ENCODE measurements around the gene ATOSB. TPM values are rescaled to one million over a fixed set of nuclear protein-coding genes. Genes with fewer than 3 reads are reported as not detected.
A peak's percentile ranks its signal among the peaks of the same experiment; 100 is the strongest.

ATOSB gene
- polyA plus RNA-seq, 1 donor (not counting 4 experiments of a cell fraction or from before 2014, with no cell fraction given) = 32.7 TPM

- no peak for FAIRE-seq
- peaks cover 12% of the 10 kb centered on the region for H3K4me1 ChIP-seq (ENCODE audit: control insufficient read depth, extremely low read depth, insufficient read depth, low read length)
- TF ChIP-seq EZH2 (IDR thresholded peaks at IDR 0.05; ENCODE audit: low read length) (no peak), CTCF (optimal IDR thresholded peaks at IDR 0.05 in 1 of 3, IDR thresholded peaks at IDR 0.05 in 1 of 3, conservative IDR thresholded peaks at IDR 0.05 in 1 of 3; ENCODE audit: extremely low read depth in 1 of 3, insufficient read depth in 2 of 3, low read length in 3 of 3) (no peak)
Measured at GRCh38 chr9:35079041-35079425, 36.6 kb downstream of the ATOSB start.

GRCh38 chr9:35078066-35078465, 37.6 kb downstream of the ATOSB start:
- TF ChIP-seq EZH2 (IDR thresholded peaks at IDR 0.05; ENCODE audit: low read length) (no peak), CTCF (optimal IDR thresholded peaks at IDR 0.05 in 1 of 3, IDR thresholded peaks at IDR 0.05 in 1 of 3, conservative IDR thresholded peaks at IDR 0.05 in 1 of 3; ENCODE audit: extremely low read depth in 1 of 3, insufficient read depth in 2 of 3, low read length in 3 of 3) (no peak)
- Histone ChIP-seq H4K20me1 (ENCODE audit: control insufficient read depth, extremely low read depth, insufficient read depth, low read length) (no peaks in the 10 kb centered on the region), H3K79me2 (ENCODE audit: control insufficient read depth, insufficient read depth, low read length) (peaks cover 16% of the 10 kb centered on the region), H3K9ac (ENCODE audit: control insufficient read depth, extremely low read depth, insufficient read depth, low read length) (no peak overlapping the region), H3K4me1 (ENCODE audit: control insufficient read depth, extremely low read depth, insufficient read depth, low read length) (peaks cover 14% of the 10 kb centered on the region), H3K9me3 (ENCODE audit: control insufficient read depth, low read depth, low read length) (no peaks in the 10 kb centered on the region), H3K27ac (ENCODE audit: control insufficient read depth, insufficient read depth, low read length) (no peak overlapping the region), H3K36me3 (ENCODE audit: control insufficient read depth in 2 of 2, extremely low read depth in 1 of 2, insufficient read depth in 2 of 2, low read length in 2 of 2) (peaks cover 3 to 4% of the 10 kb centered on the region in 2 experiments), H2AFZ (ENCODE audit: control insufficient read depth, low read length) (no peak overlapping the region), H3K9me1 (ENCODE audit: control insufficient read depth, extremely low read depth, insufficient read depth, low read length) (no peaks in the 10 kb centered on the region), H3K4me3 (ENCODE audit: control insufficient read depth in 2 of 3, extremely low read depth in 1 of 3, insufficient read depth in 2 of 3, low read depth in 1 of 3, low read length in 3 of 3) (peak overlapping the region in 1 of 3 experiments; percentile 93), H3K27me3 (ENCODE audit: control insufficient read depth, extremely low read depth, insufficient read depth, low read length) (no peaks in the 10 kb centered on the region), H3K4me2 (ENCODE audit: control insufficient read depth, extremely low read depth, insufficient read depth, low read depth, low read length) (peak overlapping the region; percentile 93)
- dilution Hi-C loops (cut with MboI; ENCODE audit: extremely low pct_ligation_motif_present, low sequenced_read_pairs) = no loop called here
- DNase-seq (ENCODE audit: low read depth, low spot score) (no peak), FAIRE-seq (no peak)

More at GRCh38 chr9:35079041-35079425, 36.6 kb downstream of the ATOSB start:
- no peaks in the 10 kb centered on the region for H3K9me1 ChIP-seq (ENCODE audit: control insufficient read depth, extremely low read depth, insufficient read depth, low read length)
- H3K36me3 ChIP-seq (ENCODE audit: control insufficient read depth in 2 of 2, extremely low read depth in 1 of 2, insufficient read depth in 2 of 2, low read length in 2 of 2) = peaks cover 0 to 4% of the 10 kb centered on the region in 2 experiments
- peak overlapping the region; percentile 87 for H2AFZ ChIP-seq (ENCODE audit: control insufficient read depth, low read length)
- H3K27me3 ChIP-seq (ENCODE audit: control insufficient read depth, extremely low read depth, insufficient read depth, low read length) = no peaks in the 10 kb centered on the region
- H3K79me2 ChIP-seq (ENCODE audit: control insufficient read depth, insufficient read depth, low read length) = peaks cover 16% of the 10 kb centered on the region
- peak overlapping the region; percentile 82 for H3K9ac ChIP-seq (ENCODE audit: control insufficient read depth, extremely low read depth, insufficient read depth, low read length)
- dilution Hi-C loops (cut with MboI; ENCODE audit: extremely low pct_ligation_motif_present, low sequenced_read_pairs) = no loop called here
- H3K27ac ChIP-seq (ENCODE audit: control insufficient read depth, insufficient read depth, low read length) = peak overlapping the region; percentile 76
- peak overlapping the region; percentile 93 for H3K4me2 ChIP-seq (ENCODE audit: control insufficient read depth, extremely low read depth, insufficient read depth, low read depth, low read length)
- no peak for DNase-seq (ENCODE audit: low read depth, low spot score)
- no peaks in the 10 kb centered on the region for H3K9me3 ChIP-seq (ENCODE audit: control insufficient read depth, low read depth, low read length)
- H3K4me3 ChIP-seq (ENCODE audit: control insufficient read depth in 2 of 3, extremely low read depth in 1 of 3, insufficient read depth in 2 of 3, low read depth in 1 of 3, low read length in 3 of 3) = peak overlapping the region; percentile 51 to 93 (median 84)
- no peaks in the 10 kb centered on the region for H4K20me1 ChIP-seq (ENCODE audit: control insufficient read depth, extremely low read depth, insufficient read depth, low read length)

Data from keratinocyte (primary cell).